ENCODE data around the gene TSFM.

Gene TSFM

DNA sequence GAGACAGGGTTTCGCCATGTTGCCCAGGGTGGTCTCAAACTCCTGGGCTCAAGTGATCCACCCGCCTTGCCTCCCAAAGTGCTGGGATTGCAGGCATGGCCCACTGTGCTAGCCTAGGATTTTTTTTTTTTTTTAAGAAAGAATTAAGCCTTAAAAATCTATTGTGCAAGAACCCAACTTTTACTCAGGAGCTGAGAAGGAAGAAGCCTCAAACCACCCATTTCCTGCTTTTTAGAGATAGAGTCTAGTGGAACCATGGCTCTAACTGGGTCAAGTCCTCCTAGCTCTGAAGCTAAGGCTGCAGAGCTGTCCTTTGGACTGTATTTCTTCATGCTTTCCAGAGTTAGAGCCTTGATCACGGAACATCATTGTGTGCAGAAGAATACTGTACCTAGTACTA lies 1.3 kb upstream of the TSFM start:
- no peak for ATAC-seq
- no peak for TF ChIP-seq ESRRG (CRISPR knock-in tag; IDR thresholded peaks at IDR 0.05)
- TF ChIP-seq POU6F1 (CRISPR knock-in tag; IDR thresholded peaks at IDR 0.05; ENCODE audit: borderline replicate concordance, low read depth): no peak
- TF ChIP-seq, protein P1, sequence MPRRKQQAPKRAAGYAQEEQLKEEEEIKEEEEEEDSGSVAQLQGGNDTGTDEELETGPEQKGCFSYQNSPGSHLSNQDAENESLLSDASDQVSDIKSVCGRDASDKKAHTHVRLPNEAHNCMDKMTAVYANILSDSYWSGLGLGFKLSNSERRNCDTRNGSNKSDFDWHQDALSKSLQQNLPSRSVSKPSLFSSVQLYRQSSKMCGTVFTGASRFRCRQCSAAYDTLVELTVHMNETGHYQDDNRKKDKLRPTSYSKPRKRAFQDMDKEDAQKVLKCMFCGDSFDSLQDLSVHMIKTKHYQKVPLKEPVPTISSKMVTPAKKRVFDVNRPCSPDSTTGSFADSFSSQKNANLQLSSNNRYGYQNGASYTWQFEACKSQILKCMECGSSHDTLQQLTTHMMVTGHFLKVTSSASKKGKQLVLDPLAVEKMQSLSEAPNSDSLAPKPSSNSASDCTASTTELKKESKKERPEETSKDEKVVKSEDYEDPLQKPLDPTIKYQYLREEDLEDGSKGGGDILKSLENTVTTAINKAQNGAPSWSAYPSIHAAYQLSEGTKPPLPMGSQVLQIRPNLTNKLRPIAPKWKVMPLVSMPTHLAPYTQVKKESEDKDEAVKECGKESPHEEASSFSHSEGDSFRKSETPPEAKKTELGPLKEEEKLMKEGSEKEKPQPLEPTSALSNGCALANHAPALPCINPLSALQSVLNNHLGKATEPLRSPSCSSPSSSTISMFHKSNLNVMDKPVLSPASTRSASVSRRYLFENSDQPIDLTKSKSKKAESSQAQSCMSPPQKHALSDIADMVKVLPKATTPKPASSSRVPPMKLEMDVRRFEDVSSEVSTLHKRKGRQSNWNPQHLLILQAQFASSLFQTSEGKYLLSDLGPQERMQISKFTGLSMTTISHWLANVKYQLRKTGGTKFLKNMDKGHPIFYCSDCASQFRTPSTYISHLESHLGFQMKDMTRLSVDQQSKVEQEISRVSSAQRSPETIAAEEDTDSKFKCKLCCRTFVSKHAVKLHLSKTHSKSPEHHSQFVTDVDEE (CRISPR knock-in tag; IDR thresholded peaks at IDR 0.05): no peak
- TF ChIP-seq ZNF70 (CRISPR knock-in tag; IDR thresholded peaks at IDR 0.05): no peak
- TF ChIP-seq TCF4 (CRISPR knock-in tag; IDR thresholded peaks at IDR 0.05; ENCODE audit: borderline replicate concordance): no peak
- TF ChIP-seq BACH2 (CRISPR knock-in tag; IDR thresholded peaks at IDR 0.05; ENCODE audit: borderline replicate concordance): no peak
- no peak for TF ChIP-seq ZNF8 (CRISPR knock-in tag; IDR thresholded peaks at IDR 0.05)
- no peak for TF ChIP-seq ISL1 (CRISPR knock-in tag; IDR thresholded peaks at IDR 0.05)
- no peak for TF ChIP-seq ZFP30 (CRISPR knock-in tag; IDR thresholded peaks at IDR 0.05)
- TF ChIP-seq CREB5 (CRISPR knock-in tag; IDR thresholded peaks at IDR 0.05; ENCODE audit: low read depth): no peak

DNA sequence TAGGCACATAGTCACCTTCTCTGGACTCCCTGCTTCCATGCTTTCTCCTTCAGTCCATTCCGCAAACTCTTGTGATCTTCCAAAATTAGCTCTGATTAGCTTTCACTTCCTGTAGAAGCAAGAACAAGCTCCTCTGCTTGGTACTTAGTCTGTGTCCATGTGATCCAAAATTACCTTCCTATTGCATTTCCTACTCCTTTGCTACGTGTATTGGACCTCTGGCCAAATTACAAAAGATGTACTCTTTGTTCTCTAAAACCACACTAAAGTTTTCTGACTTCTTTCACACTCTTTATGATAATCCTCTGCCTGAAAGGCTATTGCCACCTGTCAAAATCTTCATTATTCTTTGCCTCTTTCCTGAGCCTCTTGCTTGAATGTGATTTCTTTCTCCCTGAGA lies 786 bp upstream of the TSFM start:
- no peak for TF ChIP-seq CSRNP3 (CRISPR knock-in tag; IDR thresholded peaks at IDR 0.05)
- TF ChIP-seq TOX (CRISPR knock-in tag; IDR thresholded peaks at IDR 0.05; ENCODE audit: borderline replicate concordance): no peak
- no peak for TF ChIP-seq ESRRG (CRISPR knock-in tag; IDR thresholded peaks at IDR 0.05)
- TF ChIP-seq POU6F1 (CRISPR knock-in tag; IDR thresholded peaks at IDR 0.05; ENCODE audit: borderline replicate concordance, low read depth): no peak
- TF ChIP-seq ZFP30 (CRISPR knock-in tag; IDR thresholded peaks at IDR 0.05): no peak
- TF ChIP-seq ZNF70 (CRISPR knock-in tag; IDR thresholded peaks at IDR 0.05): no peak
- no peak for TF ChIP-seq PATZ1 (CRISPR knock-in tag; IDR thresholded peaks at IDR 0.05; ENCODE audit: borderline replicate concordance)
- no peak for TF ChIP-seq ZFP3 (CRISPR knock-in tag; IDR thresholded peaks at IDR 0.05)
- no peak for TF ChIP-seq TCF4 (CRISPR knock-in tag; IDR thresholded peaks at IDR 0.05; ENCODE audit: borderline replicate concordance)
- no peak for TF ChIP-seq OSR1 (CRISPR knock-in tag; IDR thresholded peaks at IDR 0.05)
- TF ChIP-seq ZNF8 (CRISPR knock-in tag; IDR thresholded peaks at IDR 0.05): no peak
- TF ChIP-seq ISL1 (CRISPR knock-in tag; IDR thresholded peaks at IDR 0.05): no peak
- no peak for TF ChIP-seq CSDC2 (CRISPR knock-in tag; IDR thresholded peaks at IDR 0.05)
- no peak for TF ChIP-seq GLIS3 (CRISPR knock-in tag; IDR thresholded peaks at IDR 0.05)
- no peak for TF ChIP-seq RARB (CRISPR knock-in tag; IDR thresholded peaks at IDR 0.05)
- no peak for TF ChIP-seq ARNTL (CRISPR knock-in tag; IDR thresholded peaks at IDR 0.05; ENCODE audit: borderline replicate concordance, low read depth)
- TF ChIP-seq PPARA (CRISPR knock-in tag; IDR thresholded peaks at IDR 0.05; ENCODE audit: borderline replicate concordance): no peak
- TF ChIP-seq SNAI2 (CRISPR knock-in tag; IDR thresholded peaks at IDR 0.05): no peak
- ATAC-seq: no peak

All from SK-N-SH treated with all-trans-retinoic acid at 6 μM for 48 hours (cell line).